DMS153 (cell line): Measurements from ENCODE around the gene ZNF862.
"Not testable (repeated sequence)": the region's sequence is repeated elsewhere in the genome, so short reads cannot be mapped to it uniquely, and the experiment has no call there.

Experiments used
- DNase-seq: peaks from one replicate; lab custom pipeline; 2025; lab: John Stamatoyannopoulos, UW

ZNF862 gene

GRCh38 chr7:149880638-149881311 lies 42.6 kb downstream of the ZNF862 start:
- DNase-seq: no peak

GRCh38 chr7:149881328-149882247 lies 43.4 kb downstream of the ZNF862 start:
- DNase-seq: no peak

- no peak for DNase-seq
Observed at GRCh38 chr7:149882248-149883047, 44.3 kb downstream of the ZNF862 start.

- no peak for DNase-seq
Observed at GRCh38 chr7:149883048-149883438, 44.9 kb downstream of the ZNF862 start.

GRCh38 chr7:149883452-149883861 lies 45.3 kb downstream of the ZNF862 start:
- DNase-seq: no peak

- no peak for DNase-seq
Observed at GRCh38 chr7:149884016-149884415, 45.8 kb downstream of the ZNF862 start.

- DNase-seq: no peak
Observed at GRCh38 chr7:149884541-149884940, 46.4 kb downstream of the ZNF862 start.

GRCh38 chr7:149885191-149886017 lies 47.2 kb downstream of the ZNF862 start:
- DNase-seq: no peak

GRCh38 chr7:149886018-149886415 lies 47.8 kb downstream of the ZNF862 start:
- no peak for DNase-seq

GRCh38 chr7:149887311-149887710 lies 49.1 kb downstream of the ZNF862 start:
- no peak for DNase-seq

GRCh38 chr7:149890715-149891114 lies 52.5 kb downstream of the ZNF862 start:
- not testable (repeated sequence) for DNase-seq

- DNase-seq: not testable (repeated sequence)
Observed at GRCh38 chr7:149894957-149895356, 56.8 kb downstream of the ZNF862 start.

- DNase-seq: not testable (repeated sequence)
Observed at GRCh38 chr7:149907776-149908376, 69.7 kb downstream of the ZNF862 start.

- not testable (repeated sequence) for DNase-seq
Observed at GRCh38 chr7:149910219-149910618, 72.0 kb downstream of the ZNF862 start.

- DNase-seq: not testable (repeated sequence)
Observed at GRCh38 chr7:149912126-149912525, 74.0 kb downstream of the ZNF862 start.
